ENCODE measurements around the gene SLC38A2.

GRCh38 chr12:46365951-46366379 lies 6.6 kb downstream of the SLC38A2 start:
- no peak for TF ChIP-seq CTCF (IDR thresholded peaks at IDR 0.05; ENCODE audit: insufficient read depth, low read length, poor library complexity, severe bottlenecking)
- no peak for TF ChIP-seq EZH2phosphoT487 (conservative IDR thresholded peaks at IDR 0.05; ENCODE audit: low read length)

All from SU-DHL-6 (cell line).